HEK293 (cell line): ENCODE results near the gene BBOF1.
A peak's percentile ranks its signal among the peaks of the same experiment; 100 is the strongest.

Experiments
- GLIS1 ChIP-seq: fragments of 450-650 bp; formaldehyde crosslinking; IDR thresholded peaks from 2 replicates; pipeline ENCODE4 v1.5.1; 2016; ENCODE audit warnings: missing biosample characterization, missing genetic modification characterization
- SP3 ChIP-seq: fragments of 450-650 bp; formaldehyde crosslinking; IDR thresholded peaks from 2 replicates; pipeline ENCODE4 v1.5.1; 2016; ENCODE audit warnings: missing biosample characterization, missing genetic modification characterization
- YY1 ChIP-seq: fragments of 450-650 bp; formaldehyde crosslinking; IDR thresholded peaks from 2 replicates; pipeline ENCODE4 v1.5.1; 2018; ENCODE audit warnings: missing biosample characterization, missing genetic modification characterization
- ZBTB20 ChIP-seq: fragments of 450-650 bp; formaldehyde crosslinking; IDR thresholded peaks from 2 replicates; pipeline ENCODE4 v1.5.1; 2016; ENCODE audit warnings: missing biosample characterization, missing genetic modification characterization
- ZBTB26 ChIP-seq: fragments of 450-650 bp; formaldehyde crosslinking; optimal IDR thresholded peaks from 2 replicates; pipeline ENCODE3; 2016; ENCODE audit warnings: missing biosample characterization, mild to moderate bottlenecking, missing genetic modification characterization
- ZBTB48 ChIP-seq: fragments of 450-650 bp; formaldehyde crosslinking; IDR thresholded peaks from 2 replicates; pipeline ENCODE4 v1.5.1; 2016; ENCODE audit warnings: missing biosample characterization, missing genetic modification characterization
- ZBTB49 ChIP-seq: fragments of 450-650 bp; formaldehyde crosslinking; IDR thresholded peaks from 2 replicates; pipeline ENCODE4 v1.5.1; 2016; ENCODE audit warnings: missing biosample characterization, missing genetic modification characterization, low read depth
- ZBTB7A ChIP-seq: fragments of 450-650 bp; formaldehyde crosslinking; IDR thresholded peaks from 2 replicates; pipeline ENCODE4 v1.5.1; 2016; ENCODE audit warnings: low read depth, missing biosample characterization, missing genetic modification characterization
- ZBTB8A ChIP-seq: fragments of 450-650 bp; formaldehyde crosslinking; IDR thresholded peaks from 2 replicates; pipeline ENCODE4 v1.5.1; 2016; ENCODE audit warnings: missing biosample characterization, missing genetic modification characterization
- ZFP41 ChIP-seq: fragments of 450-650 bp; formaldehyde crosslinking; IDR thresholded peaks from 2 replicates; pipeline ENCODE4 v1.5.1; 2016; ENCODE audit warnings: missing biosample characterization, missing genetic modification characterization, borderline replicate concordance
- ZFP69B ChIP-seq: fragments of 450-650 bp; formaldehyde crosslinking; IDR thresholded peaks from 2 replicates; pipeline ENCODE4 v1.5.1; 2016; ENCODE audit warnings: missing biosample characterization, missing genetic modification characterization
- ZIC2 ChIP-seq: fragments of 450-650 bp; formaldehyde crosslinking; IDR thresholded peaks from 2 replicates; pipeline ENCODE4 v1.5.1; 2016; ENCODE audit warnings: missing biosample characterization, missing genetic modification characterization
- ZNF19 ChIP-seq: fragments of 450-650 bp; formaldehyde crosslinking; IDR thresholded peaks from 2 replicates; pipeline ENCODE4; 2016; ENCODE audit warnings: missing biosample characterization, missing genetic modification characterization, low read depth
- ZNF335 ChIP-seq: fragments of 450-650 bp; formaldehyde crosslinking; conservative IDR thresholded peaks from 2 replicates; pipeline ENCODE4 v1.5.1; 2016; ENCODE audit warnings: missing biosample characterization, missing genetic modification characterization
- ZNF341 ChIP-seq: fragments of 450-650 bp; formaldehyde crosslinking; IDR thresholded peaks from 2 replicates; pipeline ENCODE4; 2016; ENCODE audit warnings: low read depth, missing biosample characterization, missing genetic modification characterization
- ZNF391 ChIP-seq: fragments of 450-650 bp; formaldehyde crosslinking; IDR thresholded peaks from 2 replicates; pipeline ENCODE4 v1.5.1; 2016; ENCODE audit warnings: low read depth, missing biosample characterization, missing genetic modification characterization, borderline replicate concordance
- ZNF48 ChIP-seq: fragments of 450-650 bp; formaldehyde crosslinking; IDR thresholded peaks from 2 replicates; pipeline ENCODE4 v1.5.1; 2016; ENCODE audit warnings: missing biosample characterization, missing genetic modification characterization
- ZNF514 ChIP-seq: fragments of 450-650 bp; formaldehyde crosslinking; IDR thresholded peaks from 2 replicates; pipeline ENCODE4 v1.5.1; 2016; ENCODE audit warnings: missing biosample characterization, missing genetic modification characterization
- ZNF561 ChIP-seq: fragments of 450-650 bp; IDR thresholded peaks from 2 replicates; pipeline ENCODE4 v1.5.1; 2018; ENCODE audit warnings: missing biosample characterization, missing genetic modification characterization, borderline replicate concordance
- ZNF585B ChIP-seq: fragments of 450-650 bp; formaldehyde crosslinking; IDR thresholded peaks from 2 replicates; pipeline ENCODE4 v1.5.1; 2016; ENCODE audit warnings: missing biosample characterization, missing genetic modification characterization
- ZNF596 ChIP-seq: fragments of 450-650 bp; IDR thresholded peaks from 2 replicates; pipeline ENCODE4 v1.5.0; 2018; ENCODE audit warnings: missing biosample characterization, mild to moderate bottlenecking, missing genetic modification characterization, moderate library complexity
- ZNF600 ChIP-seq: fragments of 450-650 bp; formaldehyde crosslinking; IDR thresholded peaks from 2 replicates; pipeline ENCODE4 v1.5.1; 2016; ENCODE audit warnings: missing biosample characterization, missing genetic modification characterization
- ZNF610 ChIP-seq: fragments of 450-650 bp; formaldehyde crosslinking; IDR thresholded peaks from 2 replicates; pipeline ENCODE4 v1.5.1; 2016; ENCODE audit warnings: missing biosample characterization, missing genetic modification characterization, borderline replicate concordance
- ZNF626 ChIP-seq: fragments of 450-650 bp; sonication (Bioruptor Pico); formaldehyde crosslinking; IDR thresholded peaks from 2 replicates; pipeline ENCODE4 v1.5.1; 2018; ENCODE audit warnings: missing biosample characterization, missing genetic modification characterization, inconsistent platforms
- ZNF707 ChIP-seq: fragments of 450-650 bp; formaldehyde crosslinking; IDR thresholded peaks from 2 replicates; pipeline ENCODE4 v1.5.1; 2016; ENCODE audit warnings: missing biosample characterization, missing genetic modification characterization
- ZNF791 ChIP-seq: fragments of 450-650 bp; formaldehyde crosslinking; IDR thresholded peaks from 2 replicates; pipeline ENCODE4 v1.5.1; 2016; ENCODE audit warnings: missing biosample characterization, missing genetic modification characterization
- ZNF843 ChIP-seq: fragments of 450-650 bp; formaldehyde crosslinking; IDR thresholded peaks from 2 replicates; pipeline ENCODE4 v1.5.1; 2016; ENCODE audit warnings: missing biosample characterization, missing genetic modification characterization
- ZXDB ChIP-seq: fragments of 450-650 bp; formaldehyde crosslinking; IDR thresholded peaks from 2 replicates; pipeline ENCODE4 v1.5.1; 2016; ENCODE audit warnings: missing biosample characterization, missing genetic modification characterization
- TF ChIP-seq, protein P1 (sequence below): fragments of 450-650 bp; formaldehyde crosslinking; IDR thresholded peaks from 2 replicates; pipeline ENCODE4 v1.5.1; 2017; ENCODE audit warnings: missing biosample characterization, mild to moderate bottlenecking, missing genetic modification characterization, moderate library complexity
- TF ChIP-seq, protein P2 (sequence below): fragments of 450-650 bp; formaldehyde crosslinking; IDR thresholded peaks from 2 replicates; pipeline ENCODE4 v1.5.1; 2016; ENCODE audit warnings: missing biosample characterization, missing genetic modification characterization
- TF ChIP-seq, protein P3 (sequence below): fragments of 450-650 bp; formaldehyde crosslinking; IDR thresholded peaks from 2 replicates; pipeline ENCODE4 v1.5.1; 2016; ENCODE audit warnings: missing biosample characterization, missing genetic modification characterization

BBOF1 gene

DNA sequence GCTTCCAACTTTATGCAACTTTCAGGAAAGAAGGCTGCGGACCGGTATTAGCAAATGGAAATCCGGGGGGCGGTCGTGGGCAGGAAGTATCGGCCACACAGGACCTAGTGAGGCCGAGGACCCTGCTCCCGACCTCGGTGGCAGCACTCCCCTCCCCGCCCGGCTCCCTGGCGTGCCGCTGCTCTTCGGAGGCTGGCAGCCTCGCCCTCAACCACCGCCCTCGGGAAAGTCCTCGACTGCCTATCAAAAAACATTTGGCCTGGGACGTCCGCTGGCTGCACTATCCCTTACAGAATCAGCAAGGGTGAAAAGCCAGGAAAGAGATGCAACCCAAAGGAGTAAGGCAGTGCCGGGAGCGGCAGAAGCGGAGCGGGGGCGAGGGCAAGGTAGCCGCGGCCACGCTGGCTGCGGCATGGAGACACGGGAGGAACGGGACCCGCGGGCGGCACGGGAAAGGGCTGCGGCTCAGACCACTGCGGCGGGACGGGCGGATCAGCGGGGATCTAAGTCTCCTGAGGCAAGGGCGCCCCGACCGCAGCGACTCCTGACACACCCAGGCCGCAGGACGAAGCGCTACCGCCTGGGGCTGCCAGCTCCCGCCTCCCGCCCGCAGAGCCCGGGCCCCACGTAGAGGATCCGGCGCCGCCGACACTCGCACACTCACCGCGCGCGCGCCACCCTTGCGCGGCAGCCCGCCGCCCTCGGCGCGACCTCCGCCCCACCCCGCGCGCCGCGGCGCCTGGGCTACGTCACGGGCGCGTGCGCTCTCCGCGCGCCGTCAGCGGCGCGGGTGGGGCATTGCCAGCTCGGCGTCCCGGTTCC lies at the start of gene BBOF1, which contains the start of gene ENTPD5 (continued):
- no peak for TF ChIP-seq ZNF791 (tag by site-specific recombination)
- peak; percentile 80; the same call in 1 of the 2 replicates for TF ChIP-seq ZBTB20 (tag by site-specific recombination)
- 0 out of 2 replicates have a peak, but pooled peaks have one; percentile 19 for TF ChIP-seq ZNF843 (tag by site-specific recombination)
- no peak for TF ChIP-seq ZNF48 (tag by site-specific recombination)
- peak; percentile 74 for TF ChIP-seq ZBTB8A (tag by site-specific recombination)
- TF ChIP-seq ZFP69B (tag by site-specific recombination) = peak; percentile 64; the same call in 1 of the 2 replicates
- TF ChIP-seq ZIC2 (tag by site-specific recombination) = peak; percentile 53
- peak; percentile 94 for TF ChIP-seq ZNF335 (tag by site-specific recombination)
- TF ChIP-seq ZBTB7A = peak; percentile 41; the same call in 1 of the 2 replicates
- peak; percentile 95 for TF ChIP-seq ZNF341 (tag by site-specific recombination)
- peak; percentile 16; the same call in 1 of the 2 replicates for TF ChIP-seq SP3 (tag by site-specific recombination)
- TF ChIP-seq, protein P1, sequence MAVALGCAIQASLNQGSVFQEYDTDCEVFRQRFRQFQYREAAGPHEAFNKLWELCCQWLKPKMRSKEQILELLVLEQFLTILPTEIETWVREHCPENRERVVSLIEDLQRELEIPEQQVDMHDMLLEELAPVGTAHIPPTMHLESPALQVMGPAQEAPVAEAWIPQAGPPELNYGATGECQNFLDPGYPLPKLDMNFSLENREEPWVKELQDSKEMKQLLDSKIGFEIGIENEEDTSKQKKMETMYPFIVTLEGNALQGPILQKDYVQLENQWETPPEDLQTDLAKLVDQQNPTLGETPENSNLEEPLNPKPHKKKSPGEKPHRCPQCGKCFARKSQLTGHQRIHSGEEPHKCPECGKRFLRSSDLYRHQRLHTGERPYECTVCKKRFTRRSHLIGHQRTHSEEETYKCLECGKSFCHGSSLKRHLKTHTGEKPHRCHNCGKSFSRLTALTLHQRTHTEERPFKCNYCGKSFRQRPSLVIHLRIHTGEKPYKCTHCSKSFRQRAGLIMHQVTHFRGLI (tag by site-specific recombination) = 0 out of 2 replicates have a peak, but pooled peaks have one; percentile 19
- no peak for TF ChIP-seq ZNF514 (tag by site-specific recombination)
- peak; percentile 43; the same call in 1 of the 2 replicates for TF ChIP-seq ZNF600 (tag by site-specific recombination)
- TF ChIP-seq ZNF585B (tag by site-specific recombination) = 0 out of 2 replicates have a peak, but pooled peaks have one; percentile 14
- TF ChIP-seq ZNF391 (tag by site-specific recombination) = no peak; the same call in 1 of the 2 replicates
- TF ChIP-seq, protein P2, sequence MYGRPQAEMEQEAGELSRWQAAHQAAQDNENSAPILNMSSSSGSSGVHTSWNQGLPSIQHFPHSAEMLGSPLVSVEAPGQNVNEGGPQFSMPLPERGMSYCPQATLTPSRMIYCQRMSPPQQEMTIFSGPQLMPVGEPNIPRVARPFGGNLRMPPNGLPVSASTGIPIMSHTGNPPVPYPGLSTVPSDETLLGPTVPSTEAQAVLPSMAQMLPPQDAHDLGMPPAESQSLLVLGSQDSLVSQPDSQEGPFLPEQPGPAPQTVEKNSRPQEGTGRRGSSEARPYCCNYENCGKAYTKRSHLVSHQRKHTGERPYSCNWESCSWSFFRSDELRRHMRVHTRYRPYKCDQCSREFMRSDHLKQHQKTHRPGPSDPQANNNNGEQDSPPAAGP (tag by site-specific recombination) = peak; percentile 72; the same call in 1 of the 2 replicates
- peak; percentile 65; the same call in 1 of the 2 replicates for TF ChIP-seq ZBTB48 (tag by site-specific recombination)
- no peak for TF ChIP-seq ZNF626 (tag by site-specific recombination)
- TF ChIP-seq ZXDB (tag by site-specific recombination) = peak; percentile 40
- TF ChIP-seq ZNF19 (tag by site-specific recombination) = no peak
- TF ChIP-seq ZBTB49 (tag by site-specific recombination) = no peak
- TF ChIP-seq ZNF596 (tag by site-specific recombination) = no peak
- TF ChIP-seq, protein P3, sequence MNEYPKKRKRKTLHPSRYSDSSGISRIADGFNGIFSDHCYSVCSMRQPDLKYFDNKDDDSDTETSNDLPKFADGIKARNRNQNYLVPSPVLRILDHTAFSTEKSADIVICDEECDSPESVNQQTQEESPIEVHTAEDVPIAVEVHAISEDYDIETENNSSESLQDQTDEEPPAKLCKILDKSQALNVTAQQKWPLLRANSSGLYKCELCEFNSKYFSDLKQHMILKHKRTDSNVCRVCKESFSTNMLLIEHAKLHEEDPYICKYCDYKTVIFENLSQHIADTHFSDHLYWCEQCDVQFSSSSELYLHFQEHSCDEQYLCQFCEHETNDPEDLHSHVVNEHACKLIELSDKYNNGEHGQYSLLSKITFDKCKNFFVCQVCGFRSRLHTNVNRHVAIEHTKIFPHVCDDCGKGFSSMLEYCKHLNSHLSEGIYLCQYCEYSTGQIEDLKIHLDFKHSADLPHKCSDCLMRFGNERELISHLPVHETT (tag by site-specific recombination) = no peak; the same call in 1 of the 2 replicates
- TF ChIP-seq ZBTB26 (tag by site-specific recombination) = peak; percentile 93
- no peak for TF ChIP-seq ZFP41
- TF ChIP-seq ZNF707 (tag by site-specific recombination) = no peak
- peak; percentile 31; the same call in 1 of the 2 replicates for TF ChIP-seq YY1 (tag by site-specific recombination)
- peak; percentile 76 for TF ChIP-seq GLIS1 (tag by site-specific recombination)
- 0 out of 2 replicates have a peak, but pooled peaks have one; percentile 5 for TF ChIP-seq ZNF561 (tag by site-specific recombination)
- TF ChIP-seq ZNF610 (tag by site-specific recombination) = peak; percentile 70; the same call in 1 of the 2 replicates
